GM18870 (cell line): ENCODE measurements around the gene FARSA.
"Not testable (repeated sequence)": the region's sequence is repeated elsewhere in the genome, so short reads cannot be mapped to it uniquely, and the experiment has no call there.

ENCODE experiments used
- ATAC-seq: cut with Tn5 transposase; IDR thresholded peaks from one replicate; pipeline ENCODE4 v1.9.1; 2021; ENCODE audit warnings: moderate library complexity; ENCODE audit not compliant: unreplicated experiment

Gene FARSA

DNA sequence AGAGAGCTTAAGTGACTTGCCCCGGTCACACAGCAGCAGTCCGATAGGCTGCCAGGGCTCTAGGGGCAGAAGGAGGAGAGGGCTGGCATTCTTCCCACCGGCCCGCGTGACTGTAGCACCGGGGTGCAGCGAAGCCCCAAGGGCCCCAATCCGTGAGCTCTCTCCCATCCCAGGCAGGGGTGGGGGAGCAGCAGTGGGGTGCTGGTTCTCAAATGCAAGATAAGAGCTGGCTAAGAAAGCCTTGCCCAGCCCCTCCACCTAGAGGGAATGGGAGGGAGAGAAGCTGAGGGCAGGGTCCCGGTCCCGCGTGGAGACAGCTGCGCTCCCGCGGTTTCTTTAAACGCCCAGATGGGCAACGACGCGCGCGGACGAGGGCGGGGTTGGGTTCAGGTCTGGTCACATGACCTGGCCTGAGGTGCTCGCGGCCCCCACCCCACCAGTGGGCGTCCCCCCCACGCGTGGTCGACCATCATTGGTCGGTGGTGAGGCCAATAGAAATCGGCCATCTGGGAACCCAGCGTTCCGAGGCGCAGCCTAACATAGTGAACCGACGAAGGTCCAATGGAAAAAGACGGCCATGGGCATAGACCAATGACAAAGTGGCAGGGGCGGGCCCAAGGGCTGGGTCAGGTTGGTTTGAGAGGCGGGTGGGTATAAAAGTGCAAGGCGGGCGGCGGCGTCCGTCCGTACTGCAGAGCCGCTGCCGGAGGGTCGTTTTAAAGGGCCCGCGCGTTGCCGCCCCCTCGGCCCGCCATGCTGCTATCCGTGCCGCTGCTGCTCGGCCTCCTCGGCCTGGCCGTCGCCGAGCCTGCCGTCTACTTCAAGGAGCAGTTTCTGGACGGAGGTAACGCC, 4.6 kb upstream of the FARSA start, which contains the start of gene CALR:
Gene CALR (plus strand): TSS at position 683 of the 852 bp plus-strand sequence. CDS start 71 bp downstream, at position 754.
- peak; percentile 76 for ATAC-seq

- ATAC-seq: no peak
Observed at GRCh38 chr19:12937093-12937926, 3.8 kb upstream of the FARSA start.

GRCh38 chr19:12936582-12936981, 3.1 kb upstream of the FARSA start:
- no peak for ATAC-seq

- no peak for ATAC-seq
Observed at GRCh38 chr19:12935071-12935470, 1.6 kb upstream of the FARSA start.

- no peak for ATAC-seq
Observed at GRCh38 chr19:12932392-12933286, 872 bp downstream of the FARSA start.

- ATAC-seq: no peak
Observed at GRCh38 chr19:12930002-12930645, 3.4 kb downstream of the FARSA start.

- no peak for ATAC-seq
Observed at GRCh38 chr19:12924621-12925310, 8.7 kb downstream of the FARSA start.

DNA sequence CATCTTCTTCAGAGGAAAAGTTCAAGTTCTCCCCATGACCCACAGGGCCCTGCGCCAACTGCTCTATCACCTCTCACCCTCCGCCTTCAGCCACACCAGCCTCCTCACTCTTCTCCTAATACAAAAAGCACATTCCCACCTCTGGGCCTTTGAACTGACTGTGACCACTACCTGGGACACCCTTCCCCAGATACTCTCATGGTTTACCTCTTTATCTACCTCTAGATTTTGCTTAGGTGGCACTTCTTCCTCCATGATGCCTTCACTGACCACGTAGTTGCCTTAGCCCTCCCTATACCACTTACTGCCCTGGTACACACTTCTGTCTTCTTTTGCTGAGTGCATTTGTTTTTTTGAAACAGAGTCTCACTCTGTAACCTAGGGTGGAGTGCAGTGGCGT, 10.6 kb downstream of the FARSA start:
- ATAC-seq: no peak

DNA sequence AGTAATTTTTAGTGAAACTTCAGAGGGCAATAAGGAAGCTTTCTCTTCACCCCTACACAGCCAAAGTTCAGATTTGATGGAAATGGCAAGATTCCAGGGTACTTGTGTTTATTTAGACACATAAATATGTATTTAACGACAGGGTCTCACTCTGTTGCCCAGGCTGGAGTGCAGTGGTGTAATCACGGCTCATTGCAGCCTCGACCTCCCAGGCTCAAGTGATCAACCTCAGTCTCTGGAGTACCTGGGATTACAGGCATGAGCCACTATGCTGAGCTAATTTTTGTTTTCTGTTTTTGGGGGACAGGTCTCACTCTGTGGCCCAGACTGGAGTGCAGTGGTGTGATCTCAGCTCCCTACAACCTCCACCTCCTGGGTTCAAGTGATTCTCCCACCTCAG, 12.5 kb downstream of the FARSA start:
- no peak for ATAC-seq

DNA sequence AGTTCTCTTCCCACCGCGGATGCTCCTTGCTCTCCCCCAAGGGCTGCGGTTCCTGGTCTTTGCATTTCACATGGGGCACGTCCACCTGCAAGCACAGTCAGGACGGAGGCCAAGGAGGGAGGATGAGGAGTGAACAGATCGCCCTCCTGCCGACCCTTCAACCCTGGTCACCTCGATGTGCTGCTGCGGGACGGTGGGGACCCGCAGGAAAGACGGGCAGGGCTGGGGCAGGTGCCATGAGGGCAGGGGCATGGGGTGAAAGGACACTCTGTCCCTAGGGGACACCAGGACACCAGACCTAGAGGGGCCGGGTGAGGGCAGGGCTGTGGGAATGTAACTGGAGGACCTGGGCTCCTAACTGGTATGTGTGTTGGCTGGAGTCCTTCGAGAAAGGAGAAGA, 15.3 kb downstream of the FARSA start:
- no peak for ATAC-seq

DNA sequence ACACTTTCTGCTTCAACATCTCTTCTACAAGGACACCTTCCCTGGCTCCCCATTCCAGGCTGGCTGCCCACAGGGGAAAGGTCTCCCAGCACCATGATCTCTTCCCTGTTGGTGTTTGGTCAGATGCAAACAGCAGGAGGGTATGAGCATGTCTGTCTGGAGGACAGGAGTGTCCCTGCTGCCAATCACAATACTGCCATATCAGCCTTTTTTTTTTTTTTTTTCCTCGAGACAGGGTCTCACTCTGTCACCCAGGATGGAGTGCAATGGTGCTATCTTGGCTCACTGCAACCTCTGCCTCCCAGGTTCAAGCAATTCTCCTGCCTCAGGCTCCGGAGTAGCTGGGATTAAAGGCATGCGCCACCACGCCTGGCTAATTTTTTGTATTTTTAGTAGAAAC, 17.7 kb downstream of the FARSA start:
- not testable (repeated sequence) for ATAC-seq

DNA sequence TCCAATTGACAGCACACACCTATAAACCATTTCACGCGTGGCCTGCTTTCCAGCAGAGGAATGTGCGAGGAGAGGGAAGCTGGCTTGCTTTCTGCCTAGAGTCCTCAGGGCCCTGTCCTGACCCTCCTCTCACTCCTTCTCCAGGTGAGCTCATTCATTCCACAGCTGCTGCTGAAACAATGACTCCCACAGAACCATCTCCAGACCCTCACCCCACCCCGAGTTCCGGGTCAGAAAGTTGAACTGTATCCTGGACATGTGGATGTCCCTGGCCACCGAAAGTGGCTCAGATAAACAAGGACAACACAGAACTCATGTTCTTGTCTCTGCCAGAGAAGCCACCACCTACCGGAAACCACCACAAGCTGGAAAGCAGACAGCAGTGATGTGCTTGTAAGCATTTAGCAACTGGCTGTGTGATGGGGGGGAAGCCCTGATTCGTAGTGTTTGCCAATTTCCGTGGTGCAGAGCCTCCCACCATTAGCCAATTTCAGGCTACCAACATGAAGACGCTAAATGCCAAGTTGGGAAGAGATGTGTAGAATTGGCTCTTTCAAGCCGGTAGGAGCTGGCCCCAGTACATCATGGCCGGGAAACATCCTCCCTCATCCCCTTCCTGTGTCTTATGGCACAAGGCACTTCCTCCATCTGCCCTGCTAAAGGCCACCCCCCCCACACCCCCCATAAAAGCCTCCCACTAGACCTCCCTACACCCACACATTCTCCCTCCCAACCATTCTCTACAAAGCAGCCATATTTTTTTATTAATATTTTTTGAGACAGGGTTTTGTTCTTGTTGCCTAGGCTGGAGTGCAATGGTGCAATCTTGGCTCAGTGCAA, 19.4 kb downstream of the FARSA start:
- no peak for ATAC-seq

DNA sequence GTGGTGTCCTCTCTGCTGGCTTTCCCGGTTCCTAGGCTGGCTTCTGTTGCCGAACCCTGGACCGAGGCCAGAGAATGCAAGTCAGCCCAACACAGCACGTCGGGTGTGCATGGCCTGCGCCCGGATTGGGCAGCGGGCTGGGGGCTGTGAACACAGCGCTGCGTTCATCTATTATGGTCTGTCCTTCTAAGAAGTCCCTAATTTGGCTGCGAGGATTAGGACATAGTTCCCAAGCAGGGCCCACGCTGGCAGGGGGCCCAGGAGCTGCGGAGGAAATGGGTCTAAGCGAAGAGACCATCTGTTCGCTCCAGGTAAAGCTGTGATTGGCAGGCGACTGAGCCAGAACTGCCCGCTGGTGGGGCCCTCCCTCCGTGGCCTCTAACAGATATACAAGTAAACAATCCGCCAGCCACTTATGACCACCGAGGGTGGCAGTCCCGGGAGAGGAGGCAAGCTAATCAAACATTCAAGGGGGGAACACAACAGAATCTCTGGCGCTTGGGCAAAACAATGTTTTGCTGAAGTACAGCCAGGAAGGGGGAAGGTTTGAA, 20.4 kb downstream of the FARSA start:
- ATAC-seq: no peak

DNA sequence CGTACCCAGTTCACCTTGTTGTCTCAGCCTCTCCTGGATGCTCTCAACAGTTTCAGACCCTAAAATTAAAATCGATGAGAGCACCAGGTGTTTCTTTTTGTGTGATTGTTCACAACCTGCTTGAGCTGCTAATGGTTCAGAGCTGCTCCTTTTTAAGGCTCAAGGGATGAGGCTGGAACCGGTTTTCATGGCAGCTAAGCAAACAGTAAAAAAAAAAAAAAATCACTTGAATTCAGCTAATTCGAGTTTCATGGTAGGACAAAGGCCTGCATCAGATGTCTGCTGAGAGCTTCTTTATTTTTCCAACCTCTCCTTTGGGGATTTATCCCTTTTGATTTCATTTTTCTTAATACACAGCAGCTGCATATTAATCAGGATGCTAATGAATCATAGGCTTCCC, 20.9 kb downstream of the FARSA start:
- ATAC-seq: no peak

- no peak for ATAC-seq
Observed at GRCh38 chr19:12907166-12907565, 26.3 kb downstream of the FARSA start.

DNA sequence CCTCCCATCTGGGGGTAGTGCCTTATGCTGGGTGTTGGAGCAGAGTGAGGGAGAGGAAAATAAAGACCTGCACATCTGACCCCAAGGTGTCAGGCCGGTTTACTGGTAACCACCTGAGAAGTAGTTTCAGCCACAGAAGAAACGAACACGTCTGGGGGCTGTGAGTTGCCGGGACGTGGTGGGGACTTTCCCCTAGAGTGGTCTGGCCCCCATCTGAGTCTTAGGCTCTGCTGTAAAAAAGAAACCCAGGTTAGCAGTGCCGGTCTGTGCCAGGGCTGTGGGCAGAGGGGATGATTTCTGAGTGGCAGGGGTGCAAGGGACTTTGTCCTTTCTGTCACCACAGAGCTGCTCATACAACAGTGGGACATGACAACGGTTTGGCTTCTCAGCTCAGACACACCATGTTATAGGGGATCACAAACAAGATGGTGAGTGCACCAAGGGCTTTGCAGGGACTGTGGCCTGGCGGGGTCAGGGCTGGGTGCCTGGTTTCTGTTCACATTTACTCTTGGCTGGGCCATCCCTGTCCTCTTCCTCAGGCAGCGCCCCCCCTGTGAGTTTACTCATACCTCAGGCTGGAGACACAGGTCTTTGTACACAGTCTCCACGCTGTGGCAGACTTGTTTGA, 33.5 kb downstream of the FARSA start:
- ATAC-seq: peak; percentile 66

- no peak for ATAC-seq
Observed at GRCh38 chr19:12896460-12896859, 37.1 kb downstream of the FARSA start.

- ATAC-seq: no peak
Observed at GRCh38 chr19:12893582-12893981, 39.9 kb downstream of the FARSA start.
